Measurements from ENCODE around the gene HJURP. TPM values are rescaled to one million over a fixed set of nuclear protein-coding genes. Genes with fewer than 3 reads are reported as not detected.

Gene HJURP
- polyA plus RNA-seq, 1 donor (not counting 4 experiments of a cell fraction or from before 2014, with no cell fraction given), result 20.2 TPM

GRCh38 chr2:233841183-233841582, 13.2 kb downstream of the HJURP start:
- Histone ChIP-seq H3K36me3 (ENCODE audit: control insufficient read depth in 2 of 2, extremely low read depth in 1 of 2, insufficient read depth in 2 of 2, low read length in 2 of 2) (peaks cover 0 to 69% of the 10 kb centered on the region in 2 experiments), H3K9me3 (ENCODE audit: control insufficient read depth, low read depth, low read length) (no peaks in the 10 kb centered on the region), H3K79me2 (ENCODE audit: control insufficient read depth, insufficient read depth, low read length) (peaks cover 67% of the 10 kb centered on the region), H3K4me1 (ENCODE audit: control insufficient read depth, extremely low read depth, insufficient read depth, low read length) (no peaks in the 10 kb centered on the region), H3K4me3 (ENCODE audit: control insufficient read depth in 2 of 3, extremely low read depth in 1 of 3, insufficient read depth in 2 of 3, low read depth in 1 of 3, low read length in 3 of 3) (no peak overlapping the region), H2AFZ (ENCODE audit: control insufficient read depth, low read length) (no peak overlapping the region), H3K27me3 (ENCODE audit: control insufficient read depth, extremely low read depth, insufficient read depth, low read length) (no peaks in the 10 kb centered on the region), H3K9me1 (ENCODE audit: control insufficient read depth, extremely low read depth, insufficient read depth, low read length) (no peaks in the 10 kb centered on the region), H4K20me1 (ENCODE audit: control insufficient read depth, extremely low read depth, insufficient read depth, low read length) (peaks cover 6% of the 10 kb centered on the region), H3K4me2 (ENCODE audit: control insufficient read depth, extremely low read depth, insufficient read depth, low read depth, low read length) (no peak overlapping the region), H3K9ac (ENCODE audit: control insufficient read depth, extremely low read depth, insufficient read depth, low read length) (no peak overlapping the region), H3K27ac (ENCODE audit: control insufficient read depth, insufficient read depth, low read length) (no peak overlapping the region)
- DNase-seq (ENCODE audit: low read depth, low spot score) (no peak), FAIRE-seq (no peak)
- TF ChIP-seq, protein P1, sequence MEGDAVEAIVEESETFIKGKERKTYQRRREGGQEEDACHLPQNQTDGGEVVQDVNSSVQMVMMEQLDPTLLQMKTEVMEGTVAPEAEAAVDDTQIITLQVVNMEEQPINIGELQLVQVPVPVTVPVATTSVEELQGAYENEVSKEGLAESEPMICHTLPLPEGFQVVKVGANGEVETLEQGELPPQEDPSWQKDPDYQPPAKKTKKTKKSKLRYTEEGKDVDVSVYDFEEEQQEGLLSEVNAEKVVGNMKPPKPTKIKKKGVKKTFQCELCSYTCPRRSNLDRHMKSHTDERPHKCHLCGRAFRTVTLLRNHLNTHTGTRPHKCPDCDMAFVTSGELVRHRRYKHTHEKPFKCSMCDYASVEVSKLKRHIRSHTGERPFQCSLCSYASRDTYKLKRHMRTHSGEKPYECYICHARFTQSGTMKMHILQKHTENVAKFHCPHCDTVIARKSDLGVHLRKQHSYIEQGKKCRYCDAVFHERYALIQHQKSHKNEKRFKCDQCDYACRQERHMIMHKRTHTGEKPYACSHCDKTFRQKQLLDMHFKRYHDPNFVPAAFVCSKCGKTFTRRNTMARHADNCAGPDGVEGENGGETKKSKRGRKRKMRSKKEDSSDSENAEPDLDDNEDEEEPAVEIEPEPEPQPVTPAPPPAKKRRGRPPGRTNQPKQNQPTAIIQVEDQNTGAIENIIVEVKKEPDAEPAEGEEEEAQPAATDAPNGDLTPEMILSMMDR (optimal IDR thresholded peaks at IDR 0.05 in 1 of 3, IDR thresholded peaks at IDR 0.05 in 1 of 3, conservative IDR thresholded peaks at IDR 0.05 in 1 of 3; ENCODE audit: extremely low read depth in 1 of 3, insufficient read depth in 2 of 3, low read length in 3 of 3), result no peak
- TF ChIP-seq EZH2 (IDR thresholded peaks at IDR 0.05; ENCODE audit: low read length), result no peak
- dilution Hi-C loops (cut with MboI; ENCODE audit: extremely low pct_ligation_motif_present, low sequenced_read_pairs), result no loop called here

DNA sequence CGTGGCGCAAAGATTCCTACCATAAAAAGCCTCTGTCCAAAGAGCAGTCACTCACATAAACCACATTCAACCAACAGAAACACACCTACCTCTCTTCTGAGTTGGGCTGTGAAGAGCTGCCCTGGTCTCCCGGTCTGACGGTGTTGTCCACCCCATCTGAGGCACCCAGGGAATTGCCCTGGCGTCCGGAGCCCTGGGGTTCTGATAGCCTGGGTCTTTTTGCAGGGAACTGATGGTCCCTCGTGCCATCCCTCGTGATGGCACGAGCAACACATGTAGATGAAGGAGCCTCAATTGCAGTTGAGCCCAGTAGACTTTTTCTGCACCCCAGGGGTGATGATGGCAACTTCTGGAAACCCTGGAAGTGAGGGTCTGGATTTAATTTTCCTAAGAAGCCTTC, 13.8 kb downstream of the HJURP start:
- Histone ChIP-seq H3K9me3 (ENCODE audit: control insufficient read depth, low read depth, low read length) (no peaks in the 10 kb centered on the region), H3K9me1 (ENCODE audit: control insufficient read depth, extremely low read depth, insufficient read depth, low read length) (no peaks in the 10 kb centered on the region), H3K9ac (ENCODE audit: control insufficient read depth, extremely low read depth, insufficient read depth, low read length) (no peak overlapping the region), H2AFZ (ENCODE audit: control insufficient read depth, low read length) (no peak overlapping the region), H3K79me2 (ENCODE audit: control insufficient read depth, insufficient read depth, low read length) (peaks cover 67% of the 10 kb centered on the region), H3K4me2 (ENCODE audit: control insufficient read depth, extremely low read depth, insufficient read depth, low read depth, low read length) (no peak overlapping the region), H3K4me1 (ENCODE audit: control insufficient read depth, extremely low read depth, insufficient read depth, low read length) (no peaks in the 10 kb centered on the region), H3K36me3 (ENCODE audit: control insufficient read depth in 2 of 2, extremely low read depth in 1 of 2, insufficient read depth in 2 of 2, low read length in 2 of 2) (peaks cover 0 to 71% of the 10 kb centered on the region in 2 experiments), H3K27ac (ENCODE audit: control insufficient read depth, insufficient read depth, low read length) (no peak overlapping the region), H3K4me3 (ENCODE audit: control insufficient read depth in 2 of 3, extremely low read depth in 1 of 3, insufficient read depth in 2 of 3, low read depth in 1 of 3, low read length in 3 of 3) (no peak overlapping the region), H4K20me1 (ENCODE audit: control insufficient read depth, extremely low read depth, insufficient read depth, low read length) (peaks cover 6% of the 10 kb centered on the region), H3K27me3 (ENCODE audit: control insufficient read depth, extremely low read depth, insufficient read depth, low read length) (no peaks in the 10 kb centered on the region)
- TF ChIP-seq EZH2 (IDR thresholded peaks at IDR 0.05; ENCODE audit: low read length), result no peak
- TF ChIP-seq, protein P1 (optimal IDR thresholded peaks at IDR 0.05 in 1 of 3, IDR thresholded peaks at IDR 0.05 in 1 of 3, conservative IDR thresholded peaks at IDR 0.05 in 1 of 3; ENCODE audit: extremely low read depth in 1 of 3, insufficient read depth in 2 of 3, low read length in 3 of 3), result no peak
- no peak for DNase-seq (ENCODE audit: low read depth, low spot score)
- dilution Hi-C loops (cut with MboI; ENCODE audit: extremely low pct_ligation_motif_present, low sequenced_read_pairs), result no loop called here
- FAIRE-seq, result no peak

Data from keratinocyte (primary cell).